ENCODE measurements around the gene MAP3K2. TPM values are rescaled to one million over a fixed set of nuclear protein-coding genes. Genes with fewer than 3 reads are reported as not detected.
"Not testable (repeated sequence)": the region's sequence is repeated elsewhere in the genome, so short reads cannot be mapped to it uniquely, and the experiment has no call there.

MAP3K2 gene
- total RNA-seq, 1 donor from 2014 or later, result 37.9 TPM

- no peak for FAIRE-seq
- no peak for DNase-seq (ENCODE audit: low spot score in 2 of 2)
Measured at GRCh38 chr2:127357591-127357990, 30.2 kb downstream of the MAP3K2 start.

- DNase-seq (ENCODE audit: low spot score in 2 of 2) (no peak), FAIRE-seq (no peak)
Measured at GRCh38 chr2:127356531-127356930, 31.2 kb downstream of the MAP3K2 start.

- no peak for DNase-seq (ENCODE audit: low spot score in 2 of 2)
- no peak for FAIRE-seq
Measured at GRCh38 chr2:127355407-127356008, 32.3 kb downstream of the MAP3K2 start.

- DNase-seq (ENCODE audit: low spot score in 2 of 2); FAIRE-seq: not testable (repeated sequence)
Measured at GRCh38 chr2:127353873-127354676, 33.7 kb downstream of the MAP3K2 start.

GRCh38 chr2:127353223-127353622 is 34.6 kb downstream of the MAP3K2 start:
- DNase-seq (ENCODE audit: low spot score in 2 of 2); FAIRE-seq: not testable (repeated sequence)

GRCh38 chr2:127351603-127352002 is 36.2 kb downstream of the MAP3K2 start:
- DNase-seq (ENCODE audit: low spot score in 2 of 2) (no peak), FAIRE-seq (no peak)

- DNase-seq (ENCODE audit: low spot score in 2 of 2) (no peak), FAIRE-seq (no peak)
Measured at GRCh38 chr2:127348426-127349000, 39.3 kb downstream of the MAP3K2 start.

GRCh38 chr2:127347734-127348392 is 39.9 kb downstream of the MAP3K2 start:
- FAIRE-seq, result no peak
- no peak for DNase-seq (ENCODE audit: low spot score in 2 of 2)

- DNase-seq (ENCODE audit: low spot score in 2 of 2), result no peak
- no peak for FAIRE-seq
Measured at GRCh38 chr2:127347015-127347414, 40.8 kb downstream of the MAP3K2 start.

- FAIRE-seq (no peak), DNase-seq (ENCODE audit: low spot score in 2 of 2) (no peak)
Measured at GRCh38 chr2:127343277-127343676, 44.5 kb downstream of the MAP3K2 start.

GRCh38 chr2:127342101-127342500 is 45.7 kb downstream of the MAP3K2 start:
- FAIRE-seq (no peak), DNase-seq (ENCODE audit: low spot score in 2 of 2) (no peak)

- DNase-seq (ENCODE audit: low spot score in 2 of 2) (no peak), FAIRE-seq (no peak)
Measured at GRCh38 chr2:127332335-127332734, 55.4 kb downstream of the MAP3K2 start.

GRCh38 chr2:127330753-127331152 is 57.0 kb downstream of the MAP3K2 start:
- no peak for FAIRE-seq
- no peak for DNase-seq (ENCODE audit: low spot score in 2 of 2)

GRCh38 chr2:127326289-127326945 is 61.4 kb downstream of the MAP3K2 start:
- DNase-seq (ENCODE audit: low spot score in 2 of 2) (no peak), FAIRE-seq (no peak)

- no peak for FAIRE-seq
- DNase-seq (ENCODE audit: low spot score in 2 of 2), result peak in 1 of 2 donors; percentile 21
Measured at GRCh38 chr2:127324635-127325034, 63.1 kb downstream of the MAP3K2 start.

- no peak for FAIRE-seq
- DNase-seq (ENCODE audit: low spot score in 2 of 2), result no peak
Measured at GRCh38 chr2:127321303-127321702, 66.5 kb downstream of the MAP3K2 start.

- FAIRE-seq, result no peak
- DNase-seq (ENCODE audit: low spot score in 2 of 2), result no peak
Measured at GRCh38 chr2:127320586-127321275, 67.0 kb downstream of the MAP3K2 start.

GRCh38 chr2:127320067-127320466 is 67.7 kb downstream of the MAP3K2 start:
- no peak for FAIRE-seq
- no peak for DNase-seq (ENCODE audit: low spot score in 2 of 2)

- DNase-seq (ENCODE audit: low spot score in 2 of 2), result no peak
- no peak for FAIRE-seq
Measured at GRCh38 chr2:127314193-127314988, 73.4 kb downstream of the MAP3K2 start.

Data from frontal cortex (tissue), 4 donors.